GM19467 (cell line): ENCODE measurements around the gene NEK2.
"Not testable (repeated sequence)": the region's sequence is repeated elsewhere in the genome, so short reads cannot be mapped to it uniquely, and the experiment has no call there.

Experiments used
- ATAC-seq: cut with Tn5 transposase; IDR thresholded peaks from one replicate; pipeline ENCODE4 v1.9.1; 2021; ENCODE audit warnings: mild to moderate bottlenecking, moderate library complexity; ENCODE audit not compliant: unreplicated experiment

NEK2 gene

DNA sequence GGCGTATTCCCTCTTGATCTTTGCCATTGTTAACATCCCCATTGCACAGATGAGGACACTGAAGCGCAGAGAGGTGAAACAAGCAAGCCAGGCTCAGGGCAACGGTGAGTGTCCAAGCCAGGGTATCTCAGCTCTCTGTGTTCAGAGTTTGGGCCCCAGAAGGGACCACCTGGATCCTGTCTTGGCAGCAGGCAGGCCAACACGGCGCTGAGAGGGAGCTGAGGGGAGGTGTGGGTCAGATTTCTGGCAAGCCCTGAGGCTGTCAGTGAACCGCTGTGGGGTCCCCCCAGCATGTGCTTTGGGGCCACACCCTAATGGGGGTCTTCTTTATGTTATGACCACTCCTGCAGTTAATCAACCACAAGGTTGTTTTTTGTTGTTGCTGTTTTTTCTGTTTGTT lies 23.1 kb downstream of the NEK2 start:
- no peak for ATAC-seq

DNA sequence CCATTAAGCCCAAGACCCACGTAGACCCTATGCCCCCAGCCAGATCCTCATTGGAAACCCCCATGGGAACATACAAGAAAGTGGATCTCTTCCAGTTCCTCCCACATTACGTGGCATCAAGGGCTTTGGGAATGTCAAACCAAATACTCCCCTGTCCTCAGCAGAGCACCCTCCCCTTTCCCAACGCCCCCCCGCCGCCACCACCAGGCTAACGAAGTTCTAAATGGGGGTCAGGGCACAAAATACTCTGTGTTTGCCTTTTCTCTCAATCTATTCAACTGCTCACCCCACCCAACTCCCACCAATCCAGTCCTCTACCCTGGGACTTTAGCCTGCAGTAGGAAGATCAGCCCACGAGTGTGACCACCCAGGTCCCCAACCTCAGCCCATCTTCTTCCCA lies 24.5 kb downstream of the NEK2 start:
- ATAC-seq = no peak

DNA sequence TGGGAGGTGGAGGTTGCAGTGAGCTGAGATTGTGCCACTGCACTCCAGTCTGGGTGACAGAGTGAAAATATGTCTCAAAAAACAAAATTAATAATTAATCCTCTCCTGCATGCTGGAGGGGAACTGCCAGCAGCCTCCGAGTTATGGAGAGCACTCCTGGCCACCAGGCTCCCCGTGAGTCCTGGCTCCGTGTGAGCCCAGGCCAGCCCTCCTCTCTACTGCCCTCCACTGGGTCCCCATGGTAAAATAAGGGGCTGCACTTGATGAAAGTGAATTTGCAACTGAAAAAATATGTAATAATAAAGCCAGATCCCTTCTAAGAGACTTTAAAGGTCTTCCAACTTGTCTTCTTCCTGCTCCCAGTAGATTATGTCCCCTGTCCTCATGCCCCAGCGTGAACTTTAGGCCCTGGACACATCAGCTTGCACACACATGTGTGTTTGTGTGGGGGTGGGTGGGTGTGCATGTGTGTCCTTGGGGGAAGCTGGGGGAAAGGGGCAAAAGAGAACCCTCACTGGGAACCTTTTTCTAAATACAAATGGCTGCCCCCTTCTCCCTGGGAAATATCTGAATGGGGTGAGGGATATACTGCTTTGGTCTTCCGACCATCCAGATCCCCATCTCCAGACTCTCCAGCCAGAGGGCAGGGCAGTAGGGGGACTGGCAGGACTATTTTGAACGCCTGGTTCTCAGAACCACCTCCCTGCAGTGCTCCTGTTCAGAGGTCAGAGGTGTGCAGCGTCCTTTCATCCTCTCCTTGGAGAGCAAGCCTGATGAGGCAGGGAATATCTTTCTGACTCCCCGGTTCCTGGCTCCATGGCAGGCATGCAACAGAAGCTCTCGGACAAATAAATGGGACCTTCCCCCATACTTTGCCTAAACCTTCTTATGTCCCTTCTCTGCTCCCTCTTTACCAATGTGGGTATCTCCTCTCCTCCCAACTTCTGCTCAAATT lies 26.2 kb downstream of the NEK2 start:
- ATAC-seq = peak; percentile 88

DNA sequence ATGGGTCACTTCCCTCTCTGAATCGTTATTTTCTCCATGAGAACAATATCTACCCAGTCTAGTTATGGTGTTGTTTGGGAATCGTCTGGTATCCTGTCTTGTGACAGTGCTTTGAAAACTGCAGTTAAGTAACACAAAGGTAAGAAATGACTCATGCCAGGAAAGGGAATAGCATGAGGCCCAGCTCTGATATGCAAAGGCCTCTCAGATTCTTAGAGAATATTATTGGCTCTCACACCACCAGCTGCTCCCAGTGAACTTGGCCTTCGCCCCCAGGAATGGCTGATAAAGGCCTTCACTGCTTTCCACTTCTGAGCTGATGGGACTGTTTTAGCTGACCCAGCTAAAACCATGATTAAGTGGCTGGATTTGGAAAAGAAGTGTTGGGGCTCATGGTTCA lies 27.1 kb downstream of the NEK2 start:
- no peak for ATAC-seq

DNA sequence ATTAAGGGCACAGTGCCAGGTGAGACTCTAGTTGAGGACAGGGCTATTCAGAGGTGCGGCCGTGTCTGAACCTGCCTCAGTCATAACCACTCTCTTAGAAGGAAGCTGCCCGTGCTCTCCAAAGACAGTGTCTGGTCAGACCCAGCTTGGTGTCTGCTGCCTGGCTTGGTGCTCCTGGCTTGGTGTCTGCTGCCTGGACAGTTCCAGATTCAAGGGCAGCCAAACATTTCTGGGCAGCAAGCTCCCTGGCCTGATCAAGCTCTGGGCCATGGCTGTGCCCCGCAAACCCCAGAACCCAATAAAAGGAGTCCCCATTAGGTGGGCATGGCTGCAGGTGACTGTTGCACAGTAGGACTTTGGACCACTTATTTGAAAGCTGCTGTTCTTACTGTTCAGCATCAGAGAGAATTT lies 27.7 kb downstream of the NEK2 start:
- ATAC-seq = no peak

DNA sequence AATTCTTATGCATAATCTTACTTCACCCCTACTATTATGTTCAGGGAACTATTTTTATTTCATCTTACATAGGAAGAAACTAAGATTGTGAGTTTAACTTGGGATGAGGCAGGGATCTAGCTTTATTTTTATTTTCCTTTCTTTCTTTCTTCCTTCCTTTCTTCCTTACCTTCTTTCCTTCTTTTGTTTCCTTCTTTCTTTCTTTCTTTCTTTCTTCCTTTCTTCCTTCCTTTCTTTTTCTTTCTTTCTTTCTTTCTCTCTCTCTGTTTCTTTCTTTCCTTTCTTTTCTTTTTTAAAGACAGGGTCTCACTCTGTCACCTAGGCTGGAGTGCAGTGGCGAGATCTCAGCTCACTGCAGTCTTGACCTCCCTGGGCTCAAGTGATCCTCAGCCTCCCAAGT lies 28.9 kb downstream of the NEK2 start:
- ATAC-seq = no peak

DNA sequence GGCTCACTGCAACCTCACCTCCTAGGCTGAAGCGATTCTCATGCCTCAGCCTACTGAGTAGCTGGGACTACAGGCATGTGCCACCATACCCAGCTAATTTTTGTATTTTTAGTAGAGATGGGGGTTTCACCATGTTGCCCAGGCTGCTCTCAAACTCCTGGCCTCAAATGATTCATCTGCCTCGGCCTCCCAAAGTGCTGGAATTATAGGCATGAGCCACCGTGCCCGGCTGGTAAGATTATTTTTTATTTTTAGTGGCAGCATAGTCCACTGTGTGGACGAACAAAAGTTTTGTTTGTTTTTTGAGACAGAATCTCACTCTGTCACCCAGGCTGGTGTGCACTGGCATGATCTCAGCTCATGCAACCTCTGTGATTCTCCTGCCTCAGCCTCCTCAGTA lies 29.8 kb downstream of the NEK2 start:
- not testable (repeated sequence) for ATAC-seq

DNA sequence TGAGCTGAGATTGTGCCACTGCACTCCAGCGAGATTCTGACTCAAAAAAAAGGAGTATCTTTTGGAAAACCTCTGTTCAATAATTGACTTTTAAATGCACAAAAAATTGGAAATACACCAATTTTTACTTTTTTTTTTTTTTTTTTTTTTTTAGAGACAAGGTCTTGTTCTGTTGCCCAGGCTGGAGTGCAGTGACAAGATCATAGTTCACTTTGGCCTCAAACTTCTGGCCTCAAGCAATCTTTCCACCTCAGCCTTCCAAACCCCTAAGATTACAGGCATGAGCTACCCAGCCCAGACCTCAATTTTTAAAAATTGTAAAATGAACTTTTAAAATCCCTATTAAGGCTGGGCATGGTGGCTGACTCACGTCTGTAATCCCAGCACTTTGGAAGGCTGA lies 30.8 kb downstream of the NEK2 start:
- ATAC-seq = no peak

DNA sequence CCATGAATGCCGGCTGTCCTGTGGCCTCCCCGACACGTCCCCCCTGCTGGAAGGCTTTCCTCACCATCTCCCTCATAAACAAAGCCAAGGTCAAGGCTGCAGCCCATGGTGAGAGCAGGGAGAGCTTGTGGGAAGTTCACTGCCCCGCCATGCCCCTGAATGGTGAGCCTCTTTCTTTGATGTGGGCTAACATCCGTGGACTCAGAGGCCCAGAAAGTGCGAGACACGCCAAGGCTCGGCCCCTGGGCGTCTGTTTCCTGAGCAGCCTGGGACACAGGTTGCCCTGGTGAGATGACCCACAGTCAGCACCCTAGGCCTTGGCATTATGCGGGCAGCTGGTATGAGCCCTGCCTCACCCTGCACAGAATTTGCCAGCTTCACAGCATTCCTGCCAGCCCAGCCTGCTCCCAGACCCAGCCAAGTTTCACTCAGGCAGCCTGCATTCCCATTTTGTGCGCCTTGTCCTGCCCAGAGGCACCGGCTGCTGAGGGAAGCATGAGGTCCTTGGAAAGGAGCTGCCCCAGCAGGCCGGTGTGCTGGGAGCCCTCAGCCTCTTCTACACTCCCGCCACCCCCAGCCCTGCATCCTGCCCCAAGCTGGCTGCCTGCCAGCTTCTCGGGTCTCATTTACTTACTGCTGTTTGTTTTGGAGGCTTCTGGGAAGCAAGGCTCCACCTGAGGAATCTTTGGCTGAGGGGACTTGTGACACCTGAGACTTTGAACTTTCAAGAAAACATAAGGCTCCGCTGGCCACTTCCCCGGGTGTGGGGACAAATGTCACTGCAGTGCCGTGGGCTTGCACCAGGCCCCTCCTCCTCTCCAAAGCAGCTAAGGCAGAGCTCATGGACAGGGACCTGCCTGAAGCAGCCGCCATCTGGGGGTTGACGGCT lies 31.9 kb downstream of the NEK2 start:
- ATAC-seq = no peak

DNA sequence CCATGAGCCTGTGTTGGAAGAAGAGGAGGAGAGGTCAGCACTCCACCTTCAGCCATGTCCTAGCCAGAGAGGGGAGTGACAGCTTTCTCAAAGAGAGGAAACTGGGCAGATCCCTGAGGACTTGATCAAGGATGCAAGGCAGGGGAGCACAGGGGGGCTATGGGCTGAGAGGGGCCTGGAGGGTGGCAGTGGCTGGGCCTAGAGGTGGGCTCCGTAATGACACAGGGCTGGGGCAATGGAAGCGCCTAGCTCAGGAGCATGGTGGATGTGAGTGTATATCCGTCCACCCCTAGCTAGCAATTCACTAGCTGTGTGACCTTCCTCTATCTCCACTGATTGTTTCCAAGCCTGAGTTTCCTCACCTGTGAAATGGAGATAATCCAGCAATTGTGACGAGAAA lies 32.6 kb downstream of the NEK2 start:
- no peak for ATAC-seq

DNA sequence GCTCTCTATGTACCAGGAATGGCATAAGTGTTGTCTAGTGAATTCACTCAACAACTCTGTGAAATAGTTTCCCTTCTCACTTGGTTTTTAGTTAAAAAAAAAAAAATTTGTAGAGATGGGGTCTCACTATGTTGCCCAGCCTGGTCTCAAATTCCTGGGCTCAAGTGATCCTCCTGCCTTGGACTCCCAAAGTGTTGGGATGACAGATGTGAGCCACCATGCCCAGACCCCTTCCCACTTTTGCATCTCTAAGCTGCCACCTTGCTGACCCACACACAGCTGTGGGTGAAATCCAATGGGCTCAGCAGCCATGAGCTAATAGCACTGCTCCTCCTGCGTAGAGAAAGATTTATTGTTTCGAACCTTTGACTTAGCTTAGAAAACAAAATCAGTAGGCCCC lies 33.5 kb downstream of the NEK2 start:
- no peak for ATAC-seq

DNA sequence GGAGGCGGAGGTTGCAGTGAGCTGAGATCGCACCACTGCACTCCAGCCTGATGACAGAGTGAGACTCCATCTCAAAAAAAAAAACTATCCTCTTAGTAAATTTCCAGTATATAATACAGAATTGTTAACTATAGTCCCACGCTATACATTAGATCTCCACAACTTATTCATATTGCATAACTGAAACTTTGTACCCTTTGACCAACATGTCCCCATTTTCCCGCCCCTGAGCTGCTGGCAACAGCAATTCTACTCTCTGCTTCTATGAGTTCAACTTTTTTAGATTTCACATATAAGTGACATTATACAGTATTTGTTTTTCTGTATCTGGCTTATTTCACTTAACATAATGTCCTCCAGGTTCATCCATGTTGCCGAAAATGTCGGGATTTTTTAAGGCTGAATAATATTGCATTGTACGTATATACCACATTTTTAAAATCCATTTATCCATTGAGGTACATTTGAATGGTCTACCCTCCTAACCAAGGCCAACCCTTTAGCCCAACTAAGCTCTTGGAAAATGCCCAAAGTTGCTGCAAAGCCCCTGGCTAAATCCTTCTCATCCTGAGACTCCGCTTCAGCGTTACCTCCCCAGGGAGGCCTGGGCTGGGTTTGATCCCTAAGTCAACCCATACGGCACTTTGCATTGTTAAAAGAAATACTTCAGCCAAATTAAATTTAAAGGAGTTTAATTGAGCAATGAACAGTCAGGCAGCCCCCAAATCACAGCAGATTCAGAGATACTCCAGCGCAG lies 34.2 kb downstream of the NEK2 start:
- no peak for ATAC-seq

DNA sequence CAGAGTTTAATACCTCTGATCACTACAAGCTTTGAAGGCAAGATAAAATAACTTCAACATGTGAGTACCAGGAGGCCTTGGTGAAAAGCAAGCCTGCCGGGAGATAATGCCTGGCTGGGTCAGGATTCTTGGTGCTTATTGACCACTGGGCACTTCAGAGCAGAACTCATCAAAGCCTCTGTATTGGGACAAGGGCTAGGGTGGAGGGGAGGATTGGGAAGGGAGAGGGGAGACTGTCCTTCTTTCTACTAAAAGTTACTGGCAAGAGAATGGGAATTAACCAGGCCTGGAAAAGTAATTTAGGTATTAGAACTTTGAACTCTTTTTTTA lies 35.2 kb downstream of the NEK2 start:
- ATAC-seq = no peak

DNA sequence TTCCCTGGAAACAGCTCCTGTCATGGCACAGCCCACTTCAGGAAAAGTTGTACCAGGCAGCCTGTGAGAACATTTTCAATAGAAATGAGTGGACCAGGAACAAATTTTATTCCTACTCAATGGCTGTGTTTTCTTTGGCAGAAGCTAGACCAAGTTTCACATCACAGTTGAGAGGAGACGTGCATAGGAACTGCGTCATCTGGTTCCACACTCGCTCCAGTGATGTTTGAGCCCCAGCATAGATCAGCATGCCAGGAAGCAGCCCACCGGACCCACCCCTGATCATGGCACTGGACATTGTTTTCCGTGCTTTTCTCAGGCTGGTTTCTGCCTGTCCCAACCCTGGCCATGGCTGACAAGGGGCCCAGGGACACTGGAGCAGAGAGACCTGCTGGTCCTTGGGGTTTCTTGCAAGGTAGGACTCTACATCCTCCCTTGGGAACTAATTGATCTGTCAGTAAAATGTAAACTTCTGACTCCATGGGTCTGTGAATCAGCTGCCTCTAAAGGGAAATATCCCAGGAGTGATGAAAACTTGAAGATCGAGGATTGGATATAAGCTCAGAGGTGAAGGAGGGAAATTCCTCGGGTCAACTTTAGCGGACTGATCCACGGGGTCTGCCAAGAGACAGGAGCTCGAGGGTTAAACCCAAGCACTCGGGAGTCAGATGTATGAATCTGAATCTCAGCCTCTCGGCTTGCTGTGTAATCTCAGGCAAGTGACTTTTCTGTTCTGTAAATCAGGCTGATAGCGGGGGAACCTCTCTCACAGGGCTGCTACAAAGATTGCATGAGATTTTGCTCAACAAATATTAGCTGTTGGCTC lies 35.7 kb downstream of the NEK2 start:
- no peak for ATAC-seq

DNA sequence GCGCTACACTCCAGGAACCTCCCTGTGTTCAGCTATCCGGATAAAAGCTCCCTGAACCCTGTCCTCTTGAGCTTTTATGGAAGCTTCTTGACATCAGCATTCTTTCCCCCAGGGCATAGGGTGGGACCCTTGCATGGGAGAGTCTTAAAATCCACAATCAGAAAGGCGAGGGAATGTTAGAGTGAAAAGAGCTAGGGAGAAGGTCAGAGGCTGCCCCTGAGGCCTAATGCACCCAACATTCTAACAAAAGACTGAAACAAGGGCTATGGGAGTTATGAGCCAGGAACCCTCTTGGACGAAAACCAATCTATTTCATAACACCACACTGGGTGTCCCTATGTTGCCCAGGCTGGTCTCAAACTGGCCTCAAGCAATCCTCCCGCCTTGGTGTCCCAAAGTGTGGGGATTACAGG lies 36.7 kb downstream of the NEK2 start:
- no peak for ATAC-seq

DNA sequence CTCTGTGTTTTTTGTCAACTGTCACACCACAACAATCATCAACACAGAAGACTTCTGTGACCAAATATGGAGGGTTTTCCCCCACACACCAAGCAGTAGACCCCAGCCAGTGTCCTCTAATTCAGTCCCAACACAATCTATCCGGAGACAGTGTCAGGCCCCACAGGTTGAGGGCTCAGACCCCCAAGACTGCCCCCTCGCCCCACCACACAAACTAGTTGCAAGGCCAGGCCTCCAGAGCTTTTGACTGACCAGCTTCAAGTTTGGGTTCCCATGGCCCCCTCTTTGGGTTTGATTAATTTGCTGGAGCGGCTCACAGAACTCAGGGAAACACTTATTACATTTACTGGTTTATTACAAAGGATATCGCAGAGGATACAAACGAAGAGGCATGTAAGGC lies 37.2 kb downstream of the NEK2 start:
- no peak for ATAC-seq

DNA sequence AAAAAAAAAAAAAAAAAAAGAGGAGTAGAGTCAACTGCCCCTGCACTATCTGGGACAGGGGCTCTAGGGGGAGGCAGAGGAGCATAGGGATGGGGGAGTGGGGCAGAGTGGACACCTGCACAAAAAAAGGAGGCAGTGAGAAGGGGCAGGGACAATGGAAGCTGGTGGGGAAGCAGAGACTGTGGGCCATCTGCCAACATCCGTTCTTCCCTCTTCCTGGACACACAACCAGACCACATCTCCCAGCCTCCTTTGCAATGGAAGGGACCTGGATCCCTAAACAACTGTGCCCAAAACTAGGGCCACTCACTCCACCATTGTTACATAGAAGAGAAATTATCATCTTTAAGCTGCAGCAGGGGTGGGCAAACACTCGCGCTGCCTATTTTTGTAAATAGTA lies 38.4 kb downstream of the NEK2 start:
- no peak for ATAC-seq

DNA sequence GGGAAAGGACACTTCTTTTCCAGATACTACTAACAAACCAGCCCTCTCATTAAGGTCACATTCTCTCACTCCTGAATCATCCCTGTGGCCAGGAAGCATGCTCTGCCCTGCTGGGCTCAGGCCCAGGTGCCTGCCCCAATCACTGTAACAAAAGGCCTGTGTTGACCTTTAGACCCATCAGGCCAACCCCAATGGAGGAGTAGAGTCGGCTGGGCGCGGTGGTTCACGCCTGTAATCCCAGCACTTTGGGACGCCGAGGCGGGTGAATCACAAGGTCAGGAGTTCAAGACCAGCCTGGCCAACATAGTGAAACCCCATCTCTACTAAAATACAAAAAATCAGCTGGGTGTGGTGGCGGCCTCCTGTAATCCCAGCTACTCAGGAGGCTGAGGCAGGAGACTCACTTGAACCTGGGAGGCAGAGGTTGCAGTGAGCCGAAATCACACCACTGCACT lies 38.8 kb downstream of the NEK2 start:
- ATAC-seq = not testable (repeated sequence)

DNA sequence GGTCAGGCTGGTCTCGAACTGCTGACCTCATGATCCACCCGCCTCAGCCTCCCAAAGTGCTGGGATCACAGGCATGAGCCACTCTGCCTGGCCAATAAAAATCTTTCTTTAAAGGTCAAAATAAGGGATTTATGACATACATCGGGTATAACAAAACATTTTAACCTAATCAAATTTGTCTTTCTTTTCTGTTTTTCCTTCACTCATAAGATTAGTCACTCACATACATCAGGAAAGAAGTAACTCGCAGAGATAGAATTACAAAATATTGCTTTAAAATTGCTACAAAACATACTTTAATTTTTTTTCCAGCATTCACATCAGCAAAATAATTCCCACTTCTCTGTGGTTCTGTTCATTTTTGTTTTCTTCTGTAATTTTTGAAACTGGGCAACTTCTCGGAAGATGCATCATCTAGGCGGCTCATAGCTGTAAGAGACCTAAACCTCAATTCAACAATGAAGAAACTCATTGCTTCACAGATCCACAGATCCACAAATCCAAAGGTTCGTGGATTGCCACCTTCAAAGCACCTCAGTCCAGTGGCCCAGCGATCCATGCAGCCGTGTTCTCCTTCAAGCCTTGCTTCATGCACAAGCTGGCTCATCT lies 39.7 kb downstream of the NEK2 start:
- no peak for ATAC-seq

DNA sequence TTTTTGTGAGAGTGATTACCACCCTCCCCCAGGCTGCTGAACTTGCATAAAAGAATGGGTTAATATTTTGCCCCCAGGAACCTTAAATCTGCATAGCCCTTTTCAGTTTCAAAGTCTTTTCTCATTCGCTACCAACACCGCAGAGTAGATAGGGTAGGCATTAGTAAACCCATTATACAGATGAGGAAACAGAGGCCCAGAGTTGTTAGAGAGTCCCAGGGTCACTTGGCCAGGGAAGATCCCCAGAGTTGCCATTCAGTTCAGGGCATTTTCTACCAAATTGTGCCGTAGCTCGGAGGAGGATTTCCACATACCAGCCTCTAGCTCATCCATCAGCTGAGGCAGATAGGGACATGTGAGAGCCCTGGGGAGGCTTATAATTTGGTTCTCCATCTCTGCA lies 40.5 kb downstream of the NEK2 start:
- no peak for ATAC-seq
